Measurements from ENCODE around the gene CASQ2. TPM values are rescaled to one million over a fixed set of nuclear protein-coding genes. Genes with fewer than 3 reads are reported as not detected.

The CASQ2 gene
- total and polyA plus RNA-seq, 2 of the 4 experiments (the other 2 are of a cell fraction) = not detected

- Histone ChIP-seq H2BK20ac (ENCODE audit: low read depth, low read length) (no peak overlapping the region), H3K36me3 (ENCODE audit: control insufficient read depth, insufficient read depth, low read length) (no peaks in the 10 kb centered on the region), H3K4me2 (ENCODE audit: low read depth, low read length) (no peak overlapping the region), H2BK5ac (ENCODE audit: low read depth, low read length, poor library complexity, severe bottlenecking) (no peak overlapping the region), H3K9me3 (ENCODE audit: control insufficient read depth, insufficient read depth, low read length) (no peaks in the 10 kb centered on the region), H4K5ac (ENCODE audit: low read depth, low read length) (no peak overlapping the region), H4K8ac (ENCODE audit: low read depth in 2 of 2, low read length in 2 of 2) (no peak overlapping the region), H4K20me1 (ENCODE audit: insufficient read depth, low read length) (no peaks in the 10 kb centered on the region), H3K56ac (ENCODE audit: extremely low read depth, insufficient read depth, low read length) (no peak overlapping the region), H2BK15ac (ENCODE audit: low read depth, low read length) (no peak overlapping the region), H3K23ac (ENCODE audit: low read depth, low read length) (no peak overlapping the region), H2AK5ac (ENCODE audit: low read depth, low read length) (no peak overlapping the region), H3K9ac (ENCODE audit: low read depth, low read length) (no peak overlapping the region), H3K27me3 (ENCODE audit: control insufficient read depth, insufficient read depth, low read length) (0 out of 2 replicates have a peak, but pooled peaks cover 2% of the 10 kb centered on the region), H3K4ac (ENCODE audit: low read depth, low read length) (no peak overlapping the region), H3K9me1 (ENCODE audit: insufficient read depth, low read length) (no peaks in the 10 kb centered on the region), H3K18ac (ENCODE audit: low read depth, low read length) (no peak overlapping the region), H4K91ac (ENCODE audit: insufficient read depth, low read depth, low read length) (no peak overlapping the region), H3K14ac (replicated peaks; ENCODE audit: low read depth, low read length) (no peak overlapping the region), H3K4me1 (ENCODE audit: control insufficient read depth, insufficient read depth, low read length) (peaks cover 2% of the 10 kb centered on the region; the same call in 1 of the 2 replicates), H3K79me1 (ENCODE audit: low read depth in 1 of 2, low read length in 2 of 2) (no peaks in the 10 kb centered on the region), H3K4me3 (ENCODE audit: insufficient read depth, low read depth, low read length) (no peak overlapping the region), H2BK120ac (ENCODE audit: low read depth, low read length) (no peak overlapping the region), H2AK9ac (replicated peaks; ENCODE audit: low read depth, low read length, poor library complexity) (no peak overlapping the region), H2AFZ (replicated peaks; ENCODE audit: low read length, poor library complexity) (no peak overlapping the region), H3K27ac (ENCODE audit: insufficient read depth, low read length) (no peak overlapping the region)
- no peak for ATAC-seq (ENCODE audit: low read depth)
- dilution Hi-C loops (cut with HindIII; ENCODE audit: low sequenced_read_pairs, unreplicated experiment) = no loop called here
- intact Hi-C loops (cut with micrococcal nuclease) = no loop called here
- no TSS peak for BruUV-seq (replicated peaks)
- in situ Hi-C loops (cut with MboI; ENCODE audit: low sequenced_read_pairs) = no loop called here
- ChIA-PET POLR2A (ENCODE audit: unreplicated experiment) (interaction anchor here (0.5 kb wide), 1 partner anchor 9 kb away, joined by 7 read pairs; no protein-coding TSS in a partner anchor), CTCF (interaction anchor here (0.6 kb wide), 1 partner anchor 182 kb away, joined by 3 read pairs; no protein-coding TSS in a partner anchor)
- WGBS, 2 experiments (ENCODE audit: extremely low coverage in 2 of 2, insufficient read length in 1 of 2) = no CpG with 5 or more reads among the region's 2 CpGs
- DNase-seq = no peak
- TF ChIP-seq USF2 (IDR thresholded peaks at IDR 0.05; ENCODE audit: low read depth, low read length) (no peak), MAZ (IDR thresholded peaks at IDR 0.05; ENCODE audit: borderline replicate concordance, low read depth, low read length) (no peak), NFE2L2 (IDR thresholded peaks at IDR 0.05; ENCODE audit: low read depth, low read length) (no peak), ELK1 (IDR thresholded peaks at IDR 0.05; ENCODE audit: borderline replicate concordance, low read depth, low read length) (no peak), CHD1 (IDR thresholded peaks at IDR 0.05; ENCODE audit: low read depth, low read length) (no peak), RCOR1 (IDR thresholded peaks at IDR 0.05; ENCODE audit: insufficient replicate concordance, low read length) (no peak), CEBPB (IDR thresholded peaks at IDR 0.05; ENCODE audit: low read depth, low read length) (no peak), RAD21 (IDR thresholded peaks at IDR 0.05; ENCODE audit: low read length) (no peak), MAFK (IDR thresholded peaks at IDR 0.05; ENCODE audit: low read depth, low read length) (no peak), FOS (IDR thresholded peaks at IDR 0.05; ENCODE audit: low read depth, low read length) (no peak), CTCF (conservative IDR thresholded peaks at IDR 0.05; ENCODE audit: low read depth, low read length) (no peak), POLR2A (IDR thresholded peaks at IDR 0.05; ENCODE audit: low read depth, low read length) (no peak), RFX5 (IDR thresholded peaks at IDR 0.05; ENCODE audit: low read depth, low read length) (no peak), SMC3 (IDR thresholded peaks at IDR 0.05; ENCODE audit: low read depth, low read length) (no peak), MXI1 (IDR thresholded peaks at IDR 0.05; ENCODE audit: borderline replicate concordance, low read depth, low read length) (no peak), BHLHE40 (IDR thresholded peaks at IDR 0.05; ENCODE audit: low read depth, low read length) (no peak)
These were observed 42.9 kb downstream of the CASQ2 start for GRCh38 chr1:115725600-115725999.

Measured in IMR-90 (cell line).